ENCODE measurements around the gene PHLDB1. TPM values are rescaled to one million over a fixed set of nuclear protein-coding genes. Genes with fewer than 3 reads are reported as not detected.

PHLDB1 gene
- total RNA-seq, 1 experiment from 2014 or later = 37.1 TPM

DNA sequence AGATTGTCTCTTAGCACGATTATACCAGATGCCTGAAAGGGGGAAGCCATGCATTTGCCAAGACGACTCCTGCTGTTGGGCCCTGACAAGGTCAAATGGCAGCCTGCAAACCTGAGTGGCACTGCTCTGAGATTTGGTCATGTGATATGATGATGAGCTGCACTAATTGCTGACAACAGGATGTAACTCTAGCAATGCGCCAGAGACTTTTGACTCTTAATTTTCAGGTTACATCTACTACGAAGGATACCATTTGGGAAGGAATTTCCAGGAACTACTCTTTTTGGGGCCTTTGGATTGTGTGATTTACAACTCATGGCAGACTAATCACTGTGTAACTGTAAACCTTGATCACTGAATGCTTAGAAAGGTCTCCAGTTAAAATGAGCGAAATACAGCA lies 59.0 kb downstream of the PHLDB1 start:
- Mint-ChIP-seq H3K4me3 (ENCODE audit: low read depth, unreplicated experiment) (no peak overlapping the region), H3K27ac (ENCODE audit: unreplicated experiment) (no peak overlapping the region), H3K36me3 (ENCODE audit: insufficient read depth, unreplicated experiment) (no peaks in the 10 kb centered on the region), H3K9me3 (ENCODE audit: low read depth, unreplicated experiment) (no peaks in the 10 kb centered on the region), H3K4me1 (ENCODE audit: low read depth, unreplicated experiment) (no peaks in the 10 kb centered on the region), H3K27me3 (ENCODE audit: unreplicated experiment) (no peaks in the 10 kb centered on the region)
- TF ChIP-seq, protein P1, sequence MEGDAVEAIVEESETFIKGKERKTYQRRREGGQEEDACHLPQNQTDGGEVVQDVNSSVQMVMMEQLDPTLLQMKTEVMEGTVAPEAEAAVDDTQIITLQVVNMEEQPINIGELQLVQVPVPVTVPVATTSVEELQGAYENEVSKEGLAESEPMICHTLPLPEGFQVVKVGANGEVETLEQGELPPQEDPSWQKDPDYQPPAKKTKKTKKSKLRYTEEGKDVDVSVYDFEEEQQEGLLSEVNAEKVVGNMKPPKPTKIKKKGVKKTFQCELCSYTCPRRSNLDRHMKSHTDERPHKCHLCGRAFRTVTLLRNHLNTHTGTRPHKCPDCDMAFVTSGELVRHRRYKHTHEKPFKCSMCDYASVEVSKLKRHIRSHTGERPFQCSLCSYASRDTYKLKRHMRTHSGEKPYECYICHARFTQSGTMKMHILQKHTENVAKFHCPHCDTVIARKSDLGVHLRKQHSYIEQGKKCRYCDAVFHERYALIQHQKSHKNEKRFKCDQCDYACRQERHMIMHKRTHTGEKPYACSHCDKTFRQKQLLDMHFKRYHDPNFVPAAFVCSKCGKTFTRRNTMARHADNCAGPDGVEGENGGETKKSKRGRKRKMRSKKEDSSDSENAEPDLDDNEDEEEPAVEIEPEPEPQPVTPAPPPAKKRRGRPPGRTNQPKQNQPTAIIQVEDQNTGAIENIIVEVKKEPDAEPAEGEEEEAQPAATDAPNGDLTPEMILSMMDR (IDR thresholded peaks at IDR 0.05; ENCODE audit: unreplicated experiment) = no peak
- CTCF ChIA-PET = interaction anchor here (0.9 kb wide), 1 partner anchor 15 kb away, joined by 3 read pairs; no protein-coding TSS in a partner anchor
- no peak for DNase-seq
- BruUV-seq (replicated peaks) = no TSS peak
- intact Hi-C loops (cut with micrococcal nuclease; ENCODE audit: unreplicated experiment) = no loop called here

DNA sequence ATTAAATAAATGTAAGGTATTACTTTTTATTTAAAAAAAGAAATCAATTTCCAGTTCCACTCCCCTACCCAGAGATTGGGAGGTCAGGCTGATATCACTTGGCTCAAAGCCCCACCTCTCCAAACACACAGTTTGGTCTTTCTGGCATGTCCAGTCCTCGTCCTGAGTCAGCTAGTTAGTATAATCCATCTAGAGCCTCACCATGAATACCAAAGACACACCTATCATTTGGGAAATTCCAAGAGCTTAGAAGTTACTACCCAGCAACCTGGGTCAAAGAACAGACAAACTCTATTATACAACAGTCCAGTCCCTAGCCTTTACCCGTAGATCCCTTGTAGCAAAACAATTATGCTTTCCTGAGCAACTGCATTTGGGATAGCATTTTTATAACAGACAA lies 62.6 kb downstream of the PHLDB1 start:
- Mint-ChIP-seq H3K27ac (ENCODE audit: unreplicated experiment) (no peak overlapping the region), H3K9me3 (ENCODE audit: low read depth, unreplicated experiment) (no peaks in the 10 kb centered on the region), H3K27me3 (ENCODE audit: unreplicated experiment) (no peaks in the 10 kb centered on the region), H3K36me3 (ENCODE audit: insufficient read depth, unreplicated experiment) (no peaks in the 10 kb centered on the region), H3K4me3 (ENCODE audit: low read depth, unreplicated experiment) (no peak overlapping the region), H3K4me1 (ENCODE audit: low read depth, unreplicated experiment) (no peaks in the 10 kb centered on the region)
- no peak for DNase-seq
- CTCF ChIA-PET = no interaction called here
- no TSS peak for BruUV-seq (replicated peaks)
- TF ChIP-seq, protein P1 (IDR thresholded peaks at IDR 0.05; ENCODE audit: unreplicated experiment) = no peak
- intact Hi-C loops (cut with micrococcal nuclease; ENCODE audit: unreplicated experiment) = no loop called here

- no peaks in the 10 kb centered on the region for H3K27me3 Mint-ChIP-seq (ENCODE audit: unreplicated experiment)
- CTCF ChIA-PET = no interaction called here
- H3K36me3 Mint-ChIP-seq (ENCODE audit: insufficient read depth, unreplicated experiment) = no peaks in the 10 kb centered on the region
Measured at GRCh38 chr11:118671254-118671653, 63.8 kb downstream of the PHLDB1 start.

GRCh38 chr11:118672846-118673245 lies 65.4 kb downstream of the PHLDB1 start:
- intact Hi-C loops (cut with micrococcal nuclease; ENCODE audit: unreplicated experiment) = no loop called here
- H3K4me1 Mint-ChIP-seq (ENCODE audit: low read depth, unreplicated experiment) = no peaks in the 10 kb centered on the region
- no peak overlapping the region for H3K27ac Mint-ChIP-seq (ENCODE audit: unreplicated experiment)
- TF ChIP-seq, protein P1 (IDR thresholded peaks at IDR 0.05; ENCODE audit: unreplicated experiment) = no peak
- DNase-seq = no peak
- no peaks in the 10 kb centered on the region for H3K9me3 Mint-ChIP-seq (ENCODE audit: low read depth, unreplicated experiment)
- CTCF ChIA-PET = no interaction called here
- no peaks in the 10 kb centered on the region for H3K36me3 Mint-ChIP-seq (ENCODE audit: insufficient read depth, unreplicated experiment)
- no peak overlapping the region for H3K4me3 Mint-ChIP-seq (ENCODE audit: low read depth, unreplicated experiment)
- BruUV-seq (replicated peaks) = no TSS peak
- H3K27me3 Mint-ChIP-seq (ENCODE audit: unreplicated experiment) = no peaks in the 10 kb centered on the region

More at GRCh38 chr11:118671254-118671653, 63.8 kb downstream of the PHLDB1 start:
- intact Hi-C loops (cut with micrococcal nuclease; ENCODE audit: unreplicated experiment) = no loop called here
- no TSS peak for BruUV-seq (replicated peaks)
- DNase-seq = no peak
- Mint-ChIP-seq H3K9me3 (ENCODE audit: low read depth, unreplicated experiment) (no peaks in the 10 kb centered on the region), H3K27ac (ENCODE audit: unreplicated experiment) (no peak overlapping the region), H3K4me1 (ENCODE audit: low read depth, unreplicated experiment) (no peaks in the 10 kb centered on the region), H3K4me3 (ENCODE audit: low read depth, unreplicated experiment) (no peak overlapping the region)
- TF ChIP-seq, protein P1 (IDR thresholded peaks at IDR 0.05; ENCODE audit: unreplicated experiment) = no peak
